Tibial nerve (tissue), 4 donors: ENCODE data around the gene RIMBP3B.
"Not testable (repeated sequence)": the region's sequence is repeated elsewhere in the genome, so short reads cannot be mapped to it uniquely, and the experiment has no call there.

ENCODE experiments used
- CTCF ChIP-seq, 5 experiments: fragments of 200-600 bp in 3 of 5; fragments of 450-650 bp in 2 of 5; sonication (generic) in 3 of 5; IDR thresholded peaks; one replicate each; pipeline ENCODE4 v1.5.1; 2016 to 2019; ENCODE audit warnings: antibody characterized with exemption in 5 of 5, mild to moderate bottlenecking in 3 of 5, moderate library complexity in 2 of 5
- EP300 ChIP-seq, 2 donors: sonication (generic); formaldehyde crosslinking; IDR thresholded peaks; one replicate each; pipeline ENCODE4 v1.6.1; 2017; ENCODE audit warnings: antibody characterized with exemption in 2 of 2, mild to moderate bottlenecking in 1 of 2

- TF ChIP-seq CTCF, EP300 (IDR thresholded peaks at IDR 0.05): not testable (repeated sequence)
Observed at GRCh38 chr22:21390013-21390412, 6.5 kb downstream of the RIMBP3B start.
